GM21619 (cell line): ENCODE data around the gene TMEM91.

Experiments
- ATAC-seq: cut with Tn5 transposase; IDR thresholded peaks from one replicate; pipeline ENCODE4 v1.9.1; 2021; ENCODE audit not compliant: unreplicated experiment

Gene TMEM91

GRCh38 chr19:41409288-41409687 is 33.0 kb downstream of the TMEM91 start:
- no peak for ATAC-seq

DNA sequence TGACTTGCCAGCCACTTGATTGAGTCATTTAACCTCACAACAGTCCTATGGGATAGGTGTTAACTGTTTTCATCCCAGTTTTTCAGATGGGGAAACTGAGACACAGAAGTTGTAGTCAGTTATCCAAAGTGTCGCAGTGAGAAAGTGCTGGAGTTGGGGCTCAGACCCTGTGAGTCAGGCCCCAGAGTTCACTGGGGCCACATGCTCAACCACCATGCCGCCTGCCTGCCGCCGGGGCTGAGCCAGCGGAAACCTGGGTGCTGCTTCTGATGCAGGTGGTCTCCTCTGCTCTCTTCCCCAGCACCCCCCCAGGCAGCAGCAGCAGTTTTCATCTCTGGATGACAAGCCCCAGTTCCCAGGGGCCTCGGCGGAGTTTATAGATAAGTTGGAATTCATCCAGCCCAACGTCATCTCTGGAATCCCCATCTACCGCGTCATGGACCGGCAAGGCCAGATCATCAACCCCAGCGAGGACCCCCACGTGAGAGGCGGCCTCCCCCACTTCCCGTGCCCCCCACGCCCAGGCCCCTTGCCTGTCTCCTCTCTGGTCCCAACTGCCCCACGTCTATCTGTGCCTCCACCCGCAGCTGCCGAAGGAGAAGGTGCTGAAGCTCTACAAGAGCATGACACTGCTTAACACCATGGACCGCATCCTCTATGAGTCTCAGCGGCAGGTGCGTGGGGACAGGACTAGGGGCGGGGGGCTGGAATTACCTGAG is 34.2 kb downstream of the TMEM91 start:
- no peak for ATAC-seq

GRCh38 chr19:41411100-41411967 is 35.0 kb downstream of the TMEM91 start:
- ATAC-seq = no peak

GRCh38 chr19:41411968-41412265 is 35.6 kb downstream of the TMEM91 start:
- ATAC-seq = no peak

DNA sequence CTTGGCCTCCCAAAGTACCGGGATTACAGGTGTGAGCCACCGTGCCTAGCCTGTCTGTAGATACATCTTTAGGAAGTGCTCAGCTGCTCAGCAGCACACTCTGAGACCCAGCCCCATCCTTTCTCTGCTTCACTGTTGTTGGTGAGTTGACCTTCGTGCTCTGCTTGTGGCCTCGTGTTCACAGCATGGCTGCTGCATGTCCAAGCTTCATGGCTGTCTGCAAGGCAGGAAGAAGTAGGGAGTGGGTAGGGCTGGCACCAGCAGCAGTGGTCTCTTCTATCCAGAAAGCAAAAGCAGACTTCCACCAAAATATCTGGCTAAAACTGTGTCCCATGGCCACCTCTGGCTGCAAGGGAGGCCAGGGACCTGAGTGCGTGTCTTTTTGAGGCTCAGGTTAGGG is 36.6 kb downstream of the TMEM91 start:
- no peak for ATAC-seq

- no peak for ATAC-seq
These were observed 37.6 kb downstream of the TMEM91 start for GRCh38 chr19:41413947-41414346.

DNA sequence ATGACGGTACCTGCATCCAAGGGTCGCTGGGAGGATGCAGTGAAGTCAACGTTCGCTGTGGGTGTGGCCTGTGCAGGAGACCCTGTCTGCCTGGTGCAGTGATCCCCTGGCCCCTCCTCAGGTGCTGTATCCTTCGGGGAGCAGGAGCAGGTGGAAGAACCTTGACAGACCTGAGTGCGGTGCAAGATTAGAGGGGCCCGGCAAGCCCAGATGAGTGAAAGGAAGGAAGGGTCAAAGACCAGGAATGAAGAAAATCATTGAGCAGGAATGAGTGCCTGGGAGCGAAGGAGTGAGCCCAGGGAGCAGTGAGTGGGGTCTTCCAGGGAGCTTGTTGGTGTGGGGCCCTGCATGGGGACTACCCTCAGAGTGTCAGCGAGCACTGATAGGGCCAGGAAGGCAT is 38.1 kb downstream of the TMEM91 start:
- no peak for ATAC-seq

GRCh38 chr19:41415154-41415571 is 38.8 kb downstream of the TMEM91 start:
- ATAC-seq = no peak

- no peak for ATAC-seq
These were observed 39.9 kb downstream of the TMEM91 start for GRCh38 chr19:41416194-41416674.

- ATAC-seq = no peak
These were observed 44.0 kb downstream of the TMEM91 start for GRCh38 chr19:41420101-41420880.

DNA sequence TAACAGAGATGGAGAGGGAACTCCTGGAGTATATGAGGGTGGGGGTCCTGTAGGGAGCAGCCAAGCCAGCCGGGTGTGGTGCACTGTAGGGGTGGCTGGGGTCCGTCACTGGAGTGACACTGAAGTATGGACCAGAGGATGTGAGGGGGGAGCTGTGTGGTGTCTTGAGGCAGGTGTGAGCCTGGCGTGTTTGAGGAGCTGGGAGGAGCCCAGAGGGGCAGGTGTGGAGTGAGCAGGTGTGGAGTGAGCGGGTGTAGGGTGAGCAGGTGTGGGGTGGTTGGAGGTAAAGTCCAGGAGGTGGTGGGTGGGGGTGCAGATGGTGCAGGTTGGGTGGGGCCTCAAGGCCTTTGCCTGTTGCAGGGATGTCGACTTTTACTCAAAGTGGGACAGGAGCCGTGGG is 45.0 kb downstream of the TMEM91 start:
- ATAC-seq = no peak

GRCh38 chr19:41421973-41422372 is 45.6 kb downstream of the TMEM91 start:
- ATAC-seq = no peak

DNA sequence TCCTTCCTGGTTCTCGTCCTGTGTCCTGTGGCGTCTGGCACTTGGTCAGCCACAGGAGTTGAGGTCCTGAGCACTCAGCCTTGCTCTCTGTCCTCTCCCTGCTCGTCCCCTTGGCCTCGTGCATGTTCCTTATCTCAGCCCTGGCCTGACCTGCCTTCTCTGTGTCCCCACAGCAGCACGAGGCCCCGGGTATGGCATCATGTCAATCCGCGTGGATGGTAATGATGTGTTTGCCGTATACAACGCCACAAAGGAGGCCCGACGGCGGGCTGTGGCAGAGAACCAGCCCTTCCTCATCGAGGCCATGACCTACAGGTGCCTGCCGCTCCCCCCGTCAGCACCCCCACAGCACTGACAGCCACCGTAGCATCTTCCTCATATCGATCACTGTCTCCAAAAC is 46.1 kb downstream of the TMEM91 start:
- ATAC-seq = no peak

DNA sequence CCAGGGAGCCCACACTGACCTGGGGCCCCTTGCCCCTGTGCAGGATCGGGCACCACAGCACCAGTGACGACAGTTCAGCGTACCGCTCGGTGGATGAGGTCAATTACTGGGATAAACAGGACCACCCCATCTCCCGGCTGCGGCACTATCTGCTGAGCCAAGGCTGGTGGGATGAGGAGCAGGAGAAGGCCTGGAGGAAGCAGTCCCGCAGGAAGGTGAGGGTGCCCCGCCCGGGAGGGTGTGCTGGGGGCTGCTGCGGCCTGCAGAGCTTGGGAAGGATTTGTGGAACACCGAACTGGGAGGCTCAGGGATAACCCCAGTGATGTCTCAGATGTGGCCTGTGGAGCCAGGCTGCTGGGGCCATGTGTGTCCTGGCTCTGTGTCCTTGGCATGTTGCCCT is 46.6 kb downstream of the TMEM91 start:
- no peak for ATAC-seq

DNA sequence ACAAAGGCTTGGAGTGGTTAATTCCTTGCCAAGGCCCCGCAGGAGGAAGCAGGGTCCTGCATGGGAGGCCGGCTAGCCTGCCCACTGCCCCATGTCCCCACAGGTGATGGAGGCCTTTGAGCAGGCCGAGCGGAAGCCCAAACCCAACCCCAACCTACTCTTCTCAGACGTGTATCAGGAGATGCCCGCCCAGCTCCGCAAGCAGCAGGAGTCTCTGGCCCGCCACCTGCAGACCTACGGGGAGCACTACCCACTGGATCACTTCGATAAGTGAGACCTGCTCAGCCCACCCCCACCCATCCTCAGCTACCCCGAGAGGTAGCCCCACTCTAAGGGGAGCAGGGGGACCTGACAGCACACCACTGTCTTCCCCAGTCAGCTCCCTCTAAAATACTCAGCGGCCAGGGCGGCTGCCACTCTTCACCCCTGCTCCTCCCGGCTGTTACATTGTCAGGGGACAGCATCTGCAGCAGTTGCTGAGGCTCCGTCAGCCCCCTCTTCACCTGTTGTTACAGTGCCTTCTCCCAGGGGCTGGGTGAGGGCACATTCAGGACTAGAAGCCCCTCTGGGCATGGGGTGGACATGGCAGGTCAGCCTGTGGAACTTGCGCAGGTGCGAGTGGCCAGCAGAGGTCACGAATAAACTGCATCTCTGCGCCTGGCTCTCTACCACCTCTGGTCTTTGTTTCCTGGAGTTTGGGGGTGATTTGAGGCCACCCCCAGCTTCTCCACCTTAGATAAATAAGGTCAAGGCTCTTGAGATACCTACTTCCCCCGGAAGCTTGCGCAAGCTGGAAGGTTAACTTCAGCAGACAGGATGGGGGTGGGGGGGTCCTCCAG is 48.2 kb downstream of the TMEM91 start:
- ATAC-seq = no peak

DNA sequence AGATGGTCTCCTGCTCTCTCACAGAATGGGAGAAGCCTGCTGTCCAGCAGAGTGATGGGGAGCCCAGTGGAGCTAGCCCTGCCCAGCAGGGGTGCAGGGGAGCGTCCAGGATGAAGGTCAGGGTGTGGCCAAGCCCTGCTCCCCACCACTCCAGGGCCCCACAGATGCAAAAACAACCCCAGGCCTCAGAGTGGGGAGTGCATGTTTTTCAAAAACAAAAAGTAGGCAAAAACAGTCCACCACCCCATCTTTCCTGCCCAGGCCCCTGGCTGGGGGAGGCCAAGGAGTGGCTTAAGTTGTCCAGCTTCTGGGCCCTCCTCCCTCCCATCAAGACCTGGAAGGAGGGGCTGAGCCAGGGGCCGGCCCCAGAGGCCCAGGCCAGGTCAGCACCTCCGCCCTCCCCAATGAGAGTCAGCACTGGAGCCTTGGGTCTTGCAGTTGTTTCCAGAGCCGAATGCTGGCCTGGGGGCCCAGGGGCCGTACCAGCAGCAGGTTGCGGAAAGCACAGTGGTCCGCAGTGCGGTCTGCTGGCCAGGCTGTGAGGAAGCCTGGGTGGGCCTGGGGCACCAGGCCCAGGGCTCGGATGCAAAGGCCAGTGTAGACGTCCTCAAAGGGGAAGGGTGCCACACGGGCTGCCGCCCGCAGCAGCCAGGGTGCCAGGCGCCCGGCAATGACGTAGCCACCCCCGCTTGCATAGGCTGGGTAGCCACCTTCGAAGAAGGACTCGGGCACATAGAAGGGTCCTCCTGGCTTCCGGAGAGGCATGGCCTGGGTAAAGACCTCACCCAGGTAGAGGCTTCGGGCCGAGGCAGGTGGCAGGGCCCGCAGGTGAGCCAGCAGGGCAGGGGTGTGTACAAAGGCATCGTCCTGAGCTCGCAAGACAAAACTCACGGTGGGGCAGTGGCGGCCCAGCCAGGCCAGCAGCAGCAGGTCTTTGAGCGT is 49.1 kb downstream of the TMEM91 start:
- ATAC-seq = no peak

DNA sequence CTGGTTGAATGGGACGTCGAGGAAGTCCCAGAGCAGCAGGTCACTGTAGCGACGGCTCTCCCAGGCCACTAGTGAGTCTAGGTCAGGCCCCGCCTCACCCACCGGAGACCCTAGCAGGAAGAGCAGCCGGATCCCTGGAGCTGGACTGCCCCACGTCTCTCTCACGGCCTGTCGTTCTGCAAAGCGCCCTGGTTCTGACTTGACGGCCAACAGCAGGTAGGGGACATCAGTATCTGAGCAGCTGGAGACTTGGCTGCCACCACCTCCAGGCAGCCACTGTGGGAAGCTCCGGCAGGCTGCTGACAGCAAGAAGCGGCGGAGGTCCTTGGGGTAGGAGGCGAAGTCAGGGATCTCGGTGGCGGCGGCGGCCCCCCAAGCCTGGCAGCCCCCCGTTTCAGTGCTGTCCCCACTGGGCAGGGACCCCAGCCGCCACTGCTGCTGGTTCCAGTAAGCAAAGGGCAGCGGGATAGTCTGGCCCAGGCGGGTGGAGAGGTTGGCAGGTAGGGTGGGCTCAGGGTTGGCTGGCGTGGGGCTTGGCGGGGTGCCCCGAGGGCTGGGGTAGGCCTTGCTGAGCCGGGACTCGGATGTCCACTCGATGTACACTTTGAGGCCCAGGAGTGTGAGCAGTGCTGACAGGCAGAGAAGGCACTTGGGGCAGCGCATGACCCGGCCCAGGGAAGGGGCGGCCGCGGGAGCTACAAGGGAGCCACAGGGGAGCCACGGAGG is 49.9 kb downstream of the TMEM91 start:
- no peak for ATAC-seq

DNA sequence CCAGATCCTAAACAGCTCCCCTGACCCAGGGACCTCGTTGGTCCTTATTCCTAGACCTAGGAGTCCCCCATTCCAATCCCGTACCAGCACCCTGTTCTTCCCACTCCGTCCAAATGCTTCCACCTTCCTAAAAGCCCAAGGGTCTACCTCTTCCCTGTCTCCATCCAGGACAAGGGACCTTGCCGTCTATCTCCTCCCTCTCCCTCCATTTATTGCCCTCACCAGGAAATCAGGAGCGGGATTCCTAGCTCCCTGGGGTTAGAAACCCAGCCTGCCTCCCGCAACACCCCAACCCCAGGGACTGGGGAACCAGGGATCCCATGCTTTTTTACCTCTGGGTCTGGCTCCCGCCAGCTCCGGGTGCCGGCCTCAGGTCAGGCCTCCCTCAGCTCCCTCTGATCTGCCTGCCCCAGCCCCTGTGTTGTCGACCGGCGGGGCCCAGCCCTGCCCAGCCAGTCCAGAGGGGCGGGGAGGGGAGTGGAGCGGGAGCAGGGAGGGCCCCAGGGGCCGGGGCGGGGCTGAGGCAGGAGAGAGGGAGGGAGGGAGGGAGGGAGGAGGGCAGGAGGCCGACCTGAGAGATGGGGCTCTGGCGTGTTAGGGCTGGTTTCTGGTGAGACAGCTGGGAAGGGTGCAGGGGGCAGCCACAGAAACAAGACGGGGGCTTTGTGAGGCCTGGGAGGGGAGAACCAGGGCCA is 50.8 kb downstream of the TMEM91 start, which contains the start of gene B3GNT8:
TSS of gene B3GNT8 (minus strand) at position 423 of the 695 bp plus-strand sequence. CDS start 596 bp downstream, outside the sequence.
- ATAC-seq = no peak
